Caco-2 (cell line): ENCODE measurements around the gene COL6A3. TPM values are rescaled to one million over a fixed set of nuclear protein-coding genes. Genes with fewer than 3 reads are reported as not detected.

ENCODE experiments used
- BruUV-seq: library from RNA; stranded (reverse); fragments of 400-500 nt; replicated peaks from 2 replicates; lab custom pipeline; 2021; lab: Mats Ljungman, UMichigan
- CTCF ChIA-PET: fragments of 300-600 bp; sonication (Branson Sonifier 250); formaldehyde crosslinking; loops from one replicate; lab custom pipeline; 2022; ENCODE audit warnings: antibody characterized with exemption; lab: Charles Lee
- POLR2A ChIA-PET: fragments of 300-600 bp; sonication (Branson Sonifier 250); formaldehyde crosslinking; loops from one replicate; lab custom pipeline; 2022; ENCODE audit warnings: antibody characterized with exemption; lab: Charles Lee
- DNase-seq, 2 experiments: peaks; one replicate each; pipeline versions ENCODE4 v3.0.0 to v3.0.0-alpha.2; 2020 to 2022
- H3K27me3 ChIP-seq: replicated peaks from 2 replicates; pipeline ENCODE4 v1.6.0; 2011; ENCODE audit warnings: low read length; ENCODE audit not compliant: control insufficient read depth, insufficient read depth
- H3K36me3 ChIP-seq: 2 replicates; pipeline ENCODE4 v1.5.1; 2011; ENCODE audit warnings: low read length; ENCODE audit not compliant: control insufficient read depth, insufficient read depth
- H3K4me1 ChIP-seq: fragments of 250-450 bp; sonication (Bioruptor Pico); 2 replicates; pipeline ENCODE4 v1.5.1; 2020; ENCODE audit warnings: mild to moderate bottlenecking
- H3K4me3 ChIP-seq: 2 replicates; pipeline ENCODE4 v1.5.1; 2011; ENCODE audit warnings: low read depth, mild to moderate bottlenecking, control low read depth, low read length
- H3K9me3 ChIP-seq: fragments of 250-450 bp; sonication (Bioruptor Pico); 2 replicates; pipeline ENCODE4 v1.5.1; 2020; ENCODE audit warnings: mild to moderate bottlenecking, moderate library complexity
- H3K27ac Mint-ChIP-seq: one replicate; pipeline ENCODE4 v1.8.0; 2022; ENCODE audit warnings: mixed read lengths; ENCODE audit not compliant: unreplicated experiment
- H3K27me3 Mint-ChIP-seq: one replicate; pipeline ENCODE4 v1.8.0; 2022; ENCODE audit warnings: mixed read lengths; ENCODE audit not compliant: insufficient read depth, unreplicated experiment
- H3K36me3 Mint-ChIP-seq: one replicate; pipeline ENCODE4 v1.8.0; 2022; ENCODE audit warnings: mild to moderate bottlenecking, mixed read lengths; ENCODE audit not compliant: insufficient read depth, unreplicated experiment
- H3K4me1 Mint-ChIP-seq: one replicate; pipeline ENCODE4 v1.8.0; 2022; ENCODE audit warnings: low read depth, mixed read lengths; ENCODE audit not compliant: unreplicated experiment
- H3K4me3 Mint-ChIP-seq: one replicate; pipeline ENCODE4 v1.8.0; 2022; ENCODE audit warnings: mild to moderate bottlenecking, moderate library complexity, mixed read lengths; ENCODE audit not compliant: unreplicated experiment
- H3K9me3 Mint-ChIP-seq: one replicate; pipeline ENCODE4 v1.8.0; 2022; ENCODE audit warnings: mixed read lengths; ENCODE audit not compliant: unreplicated experiment
- intact Hi-C: fragments of 100-400 bp; cut with micrococcal nuclease; formaldehyde crosslinking; loops from one replicate; pipeline ENCODE4 v1.10.0; 2022; ENCODE audit not compliant: unreplicated experiment
- total RNA-seq: library from RNA; stranded (reverse); gene quantifications from 2 replicates; pipeline ENCODE4 v1.2.3, GENCODE V29; 2022
- TF ChIP-seq, protein P1 (sequence below), 2 experiments: fragments of 200-600 bp in 1 of 2; IDR thresholded peaks; 1 replicate in 1 of 2; 2 replicates in 1 of 2; pipeline versions ENCODE4 v1.5.1 to v1.8.0; 2011 to 2022; ENCODE audit warnings: antibody characterized with exemption in 1 of 2, control low read depth in 1 of 2, inconsistent platforms in 1 of 2, low read depth in 1 of 2, low read length in 1 of 2, mild to moderate bottlenecking in 1 of 2, moderate library complexity in 1 of 2; ENCODE audit not compliant: insufficient read depth in 1 of 2, severe bottlenecking in 1 of 2, unreplicated experiment in 1 of 2

The COL6A3 gene
- total RNA-seq, 1 experiment from 2014 or later: 0.73 TPM

DNA sequence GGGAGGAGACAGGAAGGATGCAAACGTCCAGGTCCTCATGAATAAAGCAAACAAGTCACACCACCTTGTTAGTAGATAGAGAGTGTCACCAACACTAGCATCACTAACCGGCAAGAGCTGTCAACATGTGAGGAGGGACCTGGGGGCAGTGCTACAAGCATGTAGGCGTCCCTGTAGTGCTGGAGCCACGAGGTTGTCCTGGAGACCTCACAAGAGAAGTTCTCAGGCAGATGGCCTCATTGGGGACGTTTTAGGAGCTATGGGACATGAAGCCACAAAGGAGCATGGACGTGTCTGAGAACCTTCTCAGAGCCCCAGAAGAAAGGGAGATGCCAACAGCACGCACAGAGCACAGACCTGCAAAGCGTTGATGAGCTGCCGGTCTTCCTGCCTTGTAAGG, 70.0 kb downstream of the COL6A3 start:
- no TSS peak for BruUV-seq
- H3K4me1 Mint-ChIP-seq: no peaks in the 10 kb centered on the region
- ChIA-PET CTCF (no interaction called here), POLR2A (no interaction called here)
- H3K27ac Mint-ChIP-seq: no peak overlapping the region
- H3K27me3 Mint-ChIP-seq: peaks cover 3% of the 10 kb centered on the region
- no peaks in the 10 kb centered on the region for H3K36me3 Mint-ChIP-seq
- Histone ChIP-seq H3K4me3 (no peak overlapping the region), H3K36me3 (no peaks in the 10 kb centered on the region), H3K4me1 (no peaks in the 10 kb centered on the region), H3K9me3 (no peaks in the 10 kb centered on the region), H3K27me3 (no peaks in the 10 kb centered on the region)
- intact Hi-C loops: no loop called here
- H3K4me3 Mint-ChIP-seq: no peak overlapping the region
- no peak for DNase-seq
- no peaks in the 10 kb centered on the region for H3K9me3 Mint-ChIP-seq
- TF ChIP-seq, protein P1, sequence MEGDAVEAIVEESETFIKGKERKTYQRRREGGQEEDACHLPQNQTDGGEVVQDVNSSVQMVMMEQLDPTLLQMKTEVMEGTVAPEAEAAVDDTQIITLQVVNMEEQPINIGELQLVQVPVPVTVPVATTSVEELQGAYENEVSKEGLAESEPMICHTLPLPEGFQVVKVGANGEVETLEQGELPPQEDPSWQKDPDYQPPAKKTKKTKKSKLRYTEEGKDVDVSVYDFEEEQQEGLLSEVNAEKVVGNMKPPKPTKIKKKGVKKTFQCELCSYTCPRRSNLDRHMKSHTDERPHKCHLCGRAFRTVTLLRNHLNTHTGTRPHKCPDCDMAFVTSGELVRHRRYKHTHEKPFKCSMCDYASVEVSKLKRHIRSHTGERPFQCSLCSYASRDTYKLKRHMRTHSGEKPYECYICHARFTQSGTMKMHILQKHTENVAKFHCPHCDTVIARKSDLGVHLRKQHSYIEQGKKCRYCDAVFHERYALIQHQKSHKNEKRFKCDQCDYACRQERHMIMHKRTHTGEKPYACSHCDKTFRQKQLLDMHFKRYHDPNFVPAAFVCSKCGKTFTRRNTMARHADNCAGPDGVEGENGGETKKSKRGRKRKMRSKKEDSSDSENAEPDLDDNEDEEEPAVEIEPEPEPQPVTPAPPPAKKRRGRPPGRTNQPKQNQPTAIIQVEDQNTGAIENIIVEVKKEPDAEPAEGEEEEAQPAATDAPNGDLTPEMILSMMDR (IDR thresholded peaks at IDR 0.05; ENCODE audit: insufficient read depth in 1 of 2, low read depth in 1 of 2, low read length in 1 of 2, severe bottlenecking in 1 of 2, unreplicated experiment in 1 of 2): no peak

DNA sequence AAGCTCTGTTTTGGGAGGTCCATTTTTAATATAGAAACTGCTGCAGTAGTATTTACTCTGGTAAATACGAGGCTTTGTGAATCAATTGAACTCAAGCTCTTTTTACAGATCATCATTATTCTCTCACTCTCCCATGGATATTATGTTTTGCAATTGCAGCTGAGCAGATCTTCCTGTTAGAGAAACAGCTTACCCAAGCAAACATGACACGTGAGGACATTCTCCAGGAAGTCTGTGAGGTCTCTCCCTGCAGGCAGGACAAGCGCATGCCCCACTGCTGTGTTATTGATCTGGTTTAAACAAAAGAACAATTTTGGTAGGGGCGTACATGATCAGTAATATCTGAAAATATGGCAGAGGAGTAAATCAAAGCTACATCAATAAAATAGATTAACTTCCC, 72.1 kb downstream of the COL6A3 start:
- H3K4me3 ChIP-seq: no peak overlapping the region

DNA sequence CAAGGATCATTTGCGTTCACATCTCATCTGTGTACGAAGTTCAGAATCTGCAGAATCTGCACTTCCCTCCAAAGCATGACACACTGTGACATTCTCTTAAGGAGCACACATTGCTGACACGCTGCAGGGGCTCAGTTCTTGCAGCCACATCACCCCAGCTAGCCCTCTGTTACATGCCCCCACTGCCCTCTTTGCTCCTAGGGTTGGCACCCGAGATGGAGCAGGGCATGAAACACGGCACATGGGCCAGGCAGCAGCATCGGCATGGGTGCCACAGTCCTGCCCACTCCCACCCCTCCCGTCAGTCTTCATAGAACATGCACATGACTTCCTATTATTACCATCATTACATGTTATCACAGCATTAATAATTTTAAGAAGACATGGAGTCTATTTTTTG, 76.4 kb downstream of the COL6A3 start:
- Mint-ChIP-seq H3K27me3 (peaks cover 3% of the 10 kb centered on the region), H3K4me1 (no peaks in the 10 kb centered on the region), H3K36me3 (no peaks in the 10 kb centered on the region), H3K27ac (no peak overlapping the region), H3K4me3 (no peak overlapping the region), H3K9me3 (no peaks in the 10 kb centered on the region)
- ChIA-PET CTCF (no interaction called here), POLR2A (no interaction called here)
- intact Hi-C loops: no loop called here
- Histone ChIP-seq H3K27me3 (no peaks in the 10 kb centered on the region), H3K9me3 (no peaks in the 10 kb centered on the region), H3K36me3 (no peaks in the 10 kb centered on the region), H3K4me1 (no peaks in the 10 kb centered on the region), H3K4me3 (no peak overlapping the region)
- no TSS peak for BruUV-seq
- no peak for DNase-seq
- TF ChIP-seq, protein P1 (IDR thresholded peaks at IDR 0.05; ENCODE audit: insufficient read depth in 1 of 2, low read depth in 1 of 2, low read length in 1 of 2, severe bottlenecking in 1 of 2, unreplicated experiment in 1 of 2): no peak

More for the DNA sequence above, 72.1 kb downstream of the COL6A3 start:
- Histone ChIP-seq H3K9me3 (no peaks in the 10 kb centered on the region), H3K27me3 (no peaks in the 10 kb centered on the region), H3K4me1 (no peaks in the 10 kb centered on the region), H3K36me3 (no peaks in the 10 kb centered on the region)
- H3K27me3 Mint-ChIP-seq: peaks cover 3% of the 10 kb centered on the region
- no peak overlapping the region for H3K4me3 Mint-ChIP-seq
- no peaks in the 10 kb centered on the region for H3K36me3 Mint-ChIP-seq
- TF ChIP-seq, protein P1 (IDR thresholded peaks at IDR 0.05; ENCODE audit: insufficient read depth in 1 of 2, low read depth in 1 of 2, low read length in 1 of 2, severe bottlenecking in 1 of 2, unreplicated experiment in 1 of 2): no peak
- CTCF ChIA-PET: no interaction called here
- BruUV-seq: no TSS peak
- intact Hi-C loops: no loop called here
- no peaks in the 10 kb centered on the region for H3K9me3 Mint-ChIP-seq
- no peaks in the 10 kb centered on the region for H3K4me1 Mint-ChIP-seq
- no peak overlapping the region for H3K27ac Mint-ChIP-seq
- POLR2A ChIA-PET: no interaction called here
- DNase-seq: no peak
